ENCODE measurements around the gene NLGN3. TPM values are rescaled to one million over a fixed set of nuclear protein-coding genes. Genes with fewer than 3 reads are reported as not detected.

The NLGN3 gene
- polyA plus RNA-seq, 2 of the 4 experiments (the other 2 are of a cell fraction): 0.84 to 1.00 TPM

DNA sequence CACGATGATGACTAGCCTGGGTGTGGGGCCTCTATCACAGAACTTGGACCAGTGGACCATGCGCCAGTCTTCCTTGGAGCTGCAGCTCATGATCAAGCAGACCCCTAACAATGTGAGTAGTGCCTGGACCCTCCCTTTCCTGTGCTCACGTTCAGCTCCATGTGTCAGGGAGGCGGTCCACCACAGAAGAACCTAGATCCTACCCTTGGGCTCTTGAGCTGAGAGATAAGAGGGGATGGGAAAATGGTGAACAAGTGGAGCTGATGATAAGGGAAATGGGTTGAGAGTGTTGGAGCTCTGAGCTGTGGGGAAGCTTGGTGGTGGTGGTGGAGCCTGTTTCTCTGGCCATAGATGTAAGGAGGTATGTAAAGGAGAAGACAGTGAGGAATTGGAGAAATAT is 13.1 kb upstream of the NLGN3 start:
- TF ChIP-seq MYC (IDR thresholded peaks at IDR 0.05; ENCODE audit: borderline replicate concordance, low read length): no peak
- TF ChIP-seq KDM5A (IDR thresholded peaks at IDR 0.05): no peak
- TF ChIP-seq, protein P1, sequence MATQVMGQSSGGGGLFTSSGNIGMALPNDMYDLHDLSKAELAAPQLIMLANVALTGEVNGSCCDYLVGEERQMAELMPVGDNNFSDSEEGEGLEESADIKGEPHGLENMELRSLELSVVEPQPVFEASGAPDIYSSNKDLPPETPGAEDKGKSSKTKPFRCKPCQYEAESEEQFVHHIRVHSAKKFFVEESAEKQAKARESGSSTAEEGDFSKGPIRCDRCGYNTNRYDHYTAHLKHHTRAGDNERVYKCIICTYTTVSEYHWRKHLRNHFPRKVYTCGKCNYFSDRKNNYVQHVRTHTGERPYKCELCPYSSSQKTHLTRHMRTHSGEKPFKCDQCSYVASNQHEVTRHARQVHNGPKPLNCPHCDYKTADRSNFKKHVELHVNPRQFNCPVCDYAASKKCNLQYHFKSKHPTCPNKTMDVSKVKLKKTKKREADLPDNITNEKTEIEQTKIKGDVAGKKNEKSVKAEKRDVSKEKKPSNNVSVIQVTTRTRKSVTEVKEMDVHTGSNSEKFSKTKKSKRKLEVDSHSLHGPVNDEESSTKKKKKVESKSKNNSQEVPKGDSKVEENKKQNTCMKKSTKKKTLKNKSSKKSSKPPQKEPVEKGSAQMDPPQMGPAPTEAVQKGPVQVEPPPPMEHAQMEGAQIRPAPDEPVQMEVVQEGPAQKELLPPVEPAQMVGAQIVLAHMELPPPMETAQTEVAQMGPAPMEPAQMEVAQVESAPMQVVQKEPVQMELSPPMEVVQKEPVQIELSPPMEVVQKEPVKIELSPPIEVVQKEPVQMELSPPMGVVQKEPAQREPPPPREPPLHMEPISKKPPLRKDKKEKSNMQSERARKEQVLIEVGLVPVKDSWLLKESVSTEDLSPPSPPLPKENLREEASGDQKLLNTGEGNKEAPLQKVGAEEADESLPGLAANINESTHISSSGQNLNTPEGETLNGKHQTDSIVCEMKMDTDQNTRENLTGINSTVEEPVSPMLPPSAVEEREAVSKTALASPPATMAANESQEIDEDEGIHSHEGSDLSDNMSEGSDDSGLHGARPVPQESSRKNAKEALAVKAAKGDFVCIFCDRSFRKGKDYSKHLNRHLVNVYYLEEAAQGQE (IDR thresholded peaks at IDR 0.05): no peak
- no peak for TF ChIP-seq RAD21 (conservative IDR thresholded peaks at IDR 0.05 in 1 of 2, IDR thresholded peaks at IDR 0.05 in 1 of 2)
- no peak for TF ChIP-seq TFCP2L1 (CRISPR knock-in tag; IDR thresholded peaks at IDR 0.05)
- TF ChIP-seq, protein P2, sequence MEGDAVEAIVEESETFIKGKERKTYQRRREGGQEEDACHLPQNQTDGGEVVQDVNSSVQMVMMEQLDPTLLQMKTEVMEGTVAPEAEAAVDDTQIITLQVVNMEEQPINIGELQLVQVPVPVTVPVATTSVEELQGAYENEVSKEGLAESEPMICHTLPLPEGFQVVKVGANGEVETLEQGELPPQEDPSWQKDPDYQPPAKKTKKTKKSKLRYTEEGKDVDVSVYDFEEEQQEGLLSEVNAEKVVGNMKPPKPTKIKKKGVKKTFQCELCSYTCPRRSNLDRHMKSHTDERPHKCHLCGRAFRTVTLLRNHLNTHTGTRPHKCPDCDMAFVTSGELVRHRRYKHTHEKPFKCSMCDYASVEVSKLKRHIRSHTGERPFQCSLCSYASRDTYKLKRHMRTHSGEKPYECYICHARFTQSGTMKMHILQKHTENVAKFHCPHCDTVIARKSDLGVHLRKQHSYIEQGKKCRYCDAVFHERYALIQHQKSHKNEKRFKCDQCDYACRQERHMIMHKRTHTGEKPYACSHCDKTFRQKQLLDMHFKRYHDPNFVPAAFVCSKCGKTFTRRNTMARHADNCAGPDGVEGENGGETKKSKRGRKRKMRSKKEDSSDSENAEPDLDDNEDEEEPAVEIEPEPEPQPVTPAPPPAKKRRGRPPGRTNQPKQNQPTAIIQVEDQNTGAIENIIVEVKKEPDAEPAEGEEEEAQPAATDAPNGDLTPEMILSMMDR (IDR thresholded peaks at IDR 0.05): no peak
- no peak for TF ChIP-seq CHD4 (IDR thresholded peaks at IDR 0.05; ENCODE audit: borderline replicate concordance)
- POLR2A ChIA-PET: no interaction called here
- Histone ChIP-seq H3K4me2 (no peak overlapping the region), H3K9me3 (no peaks in the 10 kb centered on the region), H3K27ac (no peak overlapping the region), H3K4me3 (no peak overlapping the region), H3K4me1 (no peaks in the 10 kb centered on the region; the same call in 2 of the 3 replicates)
- FAIRE-seq (no peak), ATAC-seq (no peak), DNase-seq (ENCODE audit: low read depth in 1 of 2, low spot score in 1 of 2) (no peak)
- WGBS (ENCODE audit: missing lambda C conversion rate): 100% methylated on average over 4 of the region's 4 CpGs
- CTCF ChIA-PET: interaction anchor here (0.6 to 3.8 kb wide), 4 partner anchors 12 to 134 kb away, joined by 3 to 25 read pairs (median 4); partner anchors contain the start of gene MED12

DNA sequence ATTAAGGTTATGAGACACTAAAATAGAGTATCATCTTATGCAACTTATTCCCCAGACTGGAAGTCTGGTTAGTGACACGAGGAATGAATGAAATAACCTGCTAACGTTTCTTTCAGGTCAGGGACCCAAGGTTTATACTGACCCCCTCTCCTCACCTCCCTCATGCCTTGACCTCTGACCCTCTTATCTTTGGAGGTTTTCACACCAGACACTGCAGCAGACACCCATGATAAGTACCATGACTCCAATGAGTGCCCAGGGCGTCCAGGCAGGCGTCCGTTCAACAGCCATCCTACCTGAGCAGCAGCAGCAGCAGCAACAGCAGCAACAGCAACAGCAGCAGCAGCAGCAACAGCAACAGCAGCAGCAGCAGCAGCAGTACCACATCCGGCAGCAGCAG is 4.2 kb upstream of the NLGN3 start:
- TF ChIP-seq TFCP2L1 (CRISPR knock-in tag; IDR thresholded peaks at IDR 0.05) (no peak), RARB (CRISPR knock-in tag; IDR thresholded peaks at IDR 0.05) (no peak)
- H3K4me3 ChIP-seq: no peak overlapping the region
- no peak for FAIRE-seq
- H3K4me1 ChIP-seq: peaks cover under 1% of the 10 kb centered on the region; the same call in 2 of the 3 replicates
- ATAC-seq: no peak
- no peak overlapping the region for H3K27ac ChIP-seq
- WGBS (ENCODE audit: missing lambda C conversion rate): 81% methylated on average over 5 of the region's 6 CpGs
- CTCF ChIA-PET: interaction anchor here (0.9 to 1.1 kb wide), 3 partner anchors 12 to 108 kb away, joined by 3 read pairs; no protein-coding TSS in a partner anchor
- H3K9me3 ChIP-seq: no peaks in the 10 kb centered on the region
- H3K4me2 ChIP-seq: no peak overlapping the region
- POLR2A ChIA-PET: no interaction called here
- no peak for DNase-seq (ENCODE audit: low read depth in 1 of 2, low spot score in 1 of 2)

DNA sequence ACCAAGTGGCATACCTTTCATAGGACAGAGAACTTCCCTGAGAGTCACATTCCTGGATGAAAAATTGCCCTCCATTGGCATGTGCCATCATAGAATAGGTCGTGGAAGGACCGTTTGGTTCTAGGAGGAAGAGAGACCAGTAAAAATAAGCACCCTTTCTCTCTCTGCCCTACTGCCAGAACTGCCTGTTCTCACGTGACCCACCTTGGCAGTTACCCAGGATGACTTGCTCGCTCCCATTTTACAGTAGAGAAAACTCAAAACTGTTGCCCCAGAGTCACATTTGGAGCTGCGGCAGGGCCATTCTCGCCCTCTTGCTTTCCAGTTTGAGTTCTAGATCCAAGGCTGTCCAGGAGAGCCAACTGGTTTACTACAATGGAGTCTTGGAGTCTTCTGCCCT is 1.1 kb upstream of the NLGN3 start:
- FAIRE-seq (no peak), DNase-seq (ENCODE audit: low read depth in 1 of 2, low spot score in 1 of 2) (no peak), ATAC-seq (no peak)
- no peak overlapping the region for H3K27ac ChIP-seq
- H3K4me2 ChIP-seq: no peak overlapping the region
- no peaks in the 10 kb centered on the region for H3K9me3 ChIP-seq
- 87% methylated on average over 6 of the region's 6 CpGs for WGBS (ENCODE audit: missing lambda C conversion rate)
- H3K4me3 ChIP-seq: no peak overlapping the region
- ChIA-PET CTCF (interaction anchor here (1.3 kb wide), 1 partner anchor 14 kb away, joined by 4 read pairs; no protein-coding TSS in a partner anchor), POLR2A (no interaction called here)
- peaks cover 11% of the 10 kb centered on the region for H3K4me1 ChIP-seq
- TF ChIP-seq FOSL2 (IDR thresholded peaks at IDR 0.05): no peak
- no peak for TF ChIP-seq FOSL2 (CRISPR knock-in tag; IDR thresholded peaks at IDR 0.05)
- no peak for TF ChIP-seq ESRRA (IDR thresholded peaks at IDR 0.05; ENCODE audit: borderline replicate concordance, low read length)
- no peak for TF ChIP-seq BHLHE40 (IDR thresholded peaks at IDR 0.05; ENCODE audit: low read depth, low read length)
- TF ChIP-seq NR3C1 (IDR thresholded peaks at IDR 0.05): no peak
- no peak for TF ChIP-seq GATA3 (IDR thresholded peaks at IDR 0.05; ENCODE audit: borderline replicate concordance)
- TF ChIP-seq JUN (IDR thresholded peaks at IDR 0.05): no peak
- no peak for TF ChIP-seq RNF2 (IDR thresholded peaks at IDR 0.05; ENCODE audit: borderline replicate concordance, low read depth)
- no peak for TF ChIP-seq ZC3H11A (IDR thresholded peaks at IDR 0.05)
- TF ChIP-seq, protein P3, sequence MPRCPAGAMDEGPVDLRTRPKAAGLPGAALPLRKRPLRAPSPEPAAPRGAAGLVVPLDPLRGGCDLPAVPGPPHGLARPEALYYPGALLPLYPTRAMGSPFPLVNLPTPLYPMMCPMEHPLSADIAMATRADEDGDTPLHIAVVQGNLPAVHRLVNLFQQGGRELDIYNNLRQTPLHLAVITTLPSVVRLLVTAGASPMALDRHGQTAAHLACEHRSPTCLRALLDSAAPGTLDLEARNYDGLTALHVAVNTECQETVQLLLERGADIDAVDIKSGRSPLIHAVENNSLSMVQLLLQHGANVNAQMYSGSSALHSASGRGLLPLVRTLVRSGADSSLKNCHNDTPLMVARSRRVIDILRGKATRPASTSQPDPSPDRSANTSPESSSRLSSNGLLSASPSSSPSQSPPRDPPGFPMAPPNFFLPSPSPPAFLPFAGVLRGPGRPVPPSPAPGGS (IDR thresholded peaks at IDR 0.05): no peak
- TF ChIP-seq MAZ (IDR thresholded peaks at IDR 0.05; ENCODE audit: borderline replicate concordance, low read depth, low read length): no peak
- no peak for TF ChIP-seq TP53 (CRISPR knock-in tag; IDR thresholded peaks at IDR 0.05)
- no peak for TF ChIP-seq FOSB (CRISPR knock-in tag; IDR thresholded peaks at IDR 0.05)
- TF ChIP-seq POLR2AphosphoS2 (conservative IDR thresholded peaks at IDR 0.05; ENCODE audit: low read length): no peak
- no peak for TF ChIP-seq JUNB (IDR thresholded peaks at IDR 0.05)
- TF ChIP-seq MYC (IDR thresholded peaks at IDR 0.05; ENCODE audit: borderline replicate concordance, low read length): no peak
- TF ChIP-seq, protein P4, sequence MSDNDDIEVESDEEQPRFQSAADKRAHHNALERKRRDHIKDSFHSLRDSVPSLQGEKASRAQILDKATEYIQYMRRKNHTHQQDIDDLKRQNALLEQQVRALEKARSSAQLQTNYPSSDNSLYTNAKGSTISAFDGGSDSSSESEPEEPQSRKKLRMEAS (IDR thresholded peaks at IDR 0.05): no peak
- TF ChIP-seq NFE2L2 (conservative IDR thresholded peaks at IDR 0.05; ENCODE audit: low read length): no peak
- no peak for TF ChIP-seq KDM1A (IDR thresholded peaks at IDR 0.05; ENCODE audit: low read depth)
